GM23248 (cell line): ENCODE measurements around the gene RBMS1.

Experiments used
- EZH2 ChIP-seq: fragments of 200-600 bp; sonication (generic); IDR thresholded peaks from 2 replicates; pipeline ENCODE4 v1.6.1; 2018; ENCODE audit warnings: antibody characterized with exemption, mild to moderate bottlenecking; ENCODE audit not compliant: insufficient read depth, poor library complexity, severe bottlenecking
- EZH2phosphoT487 ChIP-seq: fragments of 200-600 bp; sonication (generic); IDR thresholded peaks from 2 replicates; pipeline ENCODE4 v1.6.1; 2018; ENCODE audit warnings: antibody characterized with exemption, moderate library complexity, mild to moderate bottlenecking, low read depth; ENCODE audit not compliant: insufficient read depth

- TF ChIP-seq EZH2 (no peak), EZH2phosphoT487 (no peak)
Measured at GRCh38 chr2:160282063-160282580, 211.5 kb downstream of the RBMS1 start.
